ENCODE results near the gene CD34. TPM values are rescaled to one million over a fixed set of nuclear protein-coding genes. Genes with fewer than 3 reads are reported as not detected.

CD34 gene
- total RNA-seq, 1 donor from 2014 or later: 72.5 TPM

GRCh38 chr1:207849016-207849415 is 61.9 kb downstream of the CD34 start:
- intact Hi-C loops (cut with DNase I): no loop called here
- DNase-seq: no peak
- ATAC-seq (ENCODE audit: poor library complexity): no peak

GRCh38 chr1:207848234-207848633 is 62.7 kb downstream of the CD34 start:
- intact Hi-C loops (cut with DNase I): no loop called here

GRCh38 chr1:207847116-207847515 is 63.8 kb downstream of the CD34 start:
- intact Hi-C loops (cut with DNase I): no loop called here
- DNase-seq (no peak), ATAC-seq (ENCODE audit: poor library complexity) (no peak)

More at GRCh38 chr1:207848234-207848633, 62.7 kb downstream of the CD34 start:
- peak; percentile 86 for DNase-seq
- peak; percentile 58 for ATAC-seq (ENCODE audit: poor library complexity)

GRCh38 chr1:207845109-207845508 is 65.8 kb downstream of the CD34 start:
- DNase-seq (no peak), ATAC-seq (ENCODE audit: poor library complexity) (peak; percentile 60)

GRCh38 chr1:207844371-207844770 is 66.6 kb downstream of the CD34 start:
- intact Hi-C loops (cut with DNase I): no loop called here
- peak; percentile 35 for ATAC-seq (ENCODE audit: poor library complexity)
- DNase-seq: no peak

More at GRCh38 chr1:207845109-207845508, 65.8 kb downstream of the CD34 start:
- intact Hi-C loops (cut with DNase I): no loop called here

GRCh38 chr1:207842506-207842905 is 68.4 kb downstream of the CD34 start:
- intact Hi-C loops (cut with DNase I): no loop called here
- no peak for ATAC-seq (ENCODE audit: poor library complexity)
- no peak for DNase-seq

GRCh38 chr1:207841901-207842300 is 69.0 kb downstream of the CD34 start:
- DNase-seq (no peak), ATAC-seq (ENCODE audit: poor library complexity) (no peak)
- intact Hi-C loops (cut with DNase I): no loop called here

- intact Hi-C loops (cut with DNase I): no loop called here
- no peak for ATAC-seq (ENCODE audit: poor library complexity)
- DNase-seq: no peak
Observed at GRCh38 chr1:207841293-207841692, 69.6 kb downstream of the CD34 start.

GRCh38 chr1:207840380-207840779 is 70.5 kb downstream of the CD34 start:
- DNase-seq (no peak), ATAC-seq (ENCODE audit: poor library complexity) (no peak)
- intact Hi-C loops (cut with DNase I): no loop called here

GRCh38 chr1:207839083-207839413 is 71.9 kb downstream of the CD34 start:
- no peak for DNase-seq
- intact Hi-C loops (cut with DNase I): no loop called here
- ATAC-seq (ENCODE audit: poor library complexity): no peak

GRCh38 chr1:207838156-207839082 is 72.5 kb downstream of the CD34 start:
- peak; percentile 86 for DNase-seq
- ATAC-seq (ENCODE audit: poor library complexity): peak; percentile 95
- intact Hi-C loops (cut with DNase I): no loop called here

GRCh38 chr1:207837673-207838072 is 73.3 kb downstream of the CD34 start:
- intact Hi-C loops (cut with DNase I): no loop called here
- ATAC-seq (ENCODE audit: poor library complexity) (no peak), DNase-seq (no peak)

GRCh38 chr1:207836591-207837347 is 74.2 kb downstream of the CD34 start:
- ATAC-seq (ENCODE audit: poor library complexity) (no peak), DNase-seq (no peak)
- intact Hi-C loops (cut with DNase I): no loop called here

GRCh38 chr1:207835958-207836357 is 75.0 kb downstream of the CD34 start:
- ATAC-seq (ENCODE audit: poor library complexity) (no peak), DNase-seq (no peak)
- intact Hi-C loops (cut with DNase I): no loop called here

GRCh38 chr1:207833956-207834660 is 76.8 kb downstream of the CD34 start:
- DNase-seq (no peak), ATAC-seq (ENCODE audit: poor library complexity) (no peak)
- intact Hi-C loops (cut with DNase I): no loop called here

GRCh38 chr1:207833381-207833780 is 77.5 kb downstream of the CD34 start:
- DNase-seq (no peak), ATAC-seq (ENCODE audit: poor library complexity) (no peak)
- intact Hi-C loops (cut with DNase I): no loop called here

- DNase-seq (no peak), ATAC-seq (ENCODE audit: poor library complexity) (no peak)
- intact Hi-C loops (cut with DNase I): no loop called here
Observed at GRCh38 chr1:207832796-207833195, 78.1 kb downstream of the CD34 start.

- intact Hi-C loops (cut with DNase I): no loop called here
- DNase-seq (no peak), ATAC-seq (ENCODE audit: poor library complexity) (peak; percentile 30)
Observed at GRCh38 chr1:207831517-207832327, 79.2 kb downstream of the CD34 start.
